Right atrium auricular region (tissue), 2 donors: Measurements from ENCODE around the gene TIGIT. TPM values are rescaled to one million over a fixed set of nuclear protein-coding genes. Genes with fewer than 3 reads are reported as not detected.

Experiments
- DNase-seq: peaks from one replicate; pipeline ENCODE4 v3.0.0-alpha.2; 2019; ENCODE audit warnings: low spot score
- H3K27ac ChIP-seq, 2 donors: fragments of 200-600 bp; sonication (generic); 1 replicate in 1 of 2; 2 replicates in 1 of 2; pipeline ENCODE4 v1.5.1; 2016 to 2019
- H3K27me3 ChIP-seq, 2 donors: fragments of 200-600 bp; sonication (generic); one replicate each; pipeline versions ENCODE4 v1.5.1 to v1.6.0; 2017 to 2019
- H3K36me3 ChIP-seq: fragments of 200-600 bp; sonication (generic); one replicate; pipeline ENCODE4 v1.5.1; 2016
- H3K4me1 ChIP-seq, 2 donors: fragments of 200-600 bp; sonication (generic); one replicate each; pipeline versions ENCODE4 v1.5.1 to v1.6.0; 2017 to 2019
- H3K4me3 ChIP-seq, 2 donors: fragments of 200-600 bp; sonication (generic); 1 replicate in 1 of 2; 2 replicates in 1 of 2; pipeline ENCODE4 v1.5.1; 2017 to 2019; ENCODE audit warnings: mild to moderate bottlenecking in 1 of 2, moderate library complexity in 1 of 2
- H3K9me3 ChIP-seq, 2 donors: fragments of 200-600 bp; sonication (generic); one replicate each; pipeline ENCODE4 v1.5.1; 2019
- total RNA-seq, 2 donors: library from RNA; depleted of rRNA; stranded (reverse); fragments of >200 nt; gene quantifications; one replicate each; pipeline ENCODE4 v1.1.0, GENCODE V29; 2016
- TF ChIP-seq, protein P1 (sequence below), 2 donors: fragments of 200-600 bp; sonication (generic); IDR thresholded peaks; one replicate each; pipeline ENCODE4 v1.5.1; 2019; ENCODE audit warnings: antibody characterized with exemption in 2 of 2

TIGIT gene
- total RNA-seq, 2 donors from 2014 or later, result 0.67 TPM; not detected in 1

DNA sequence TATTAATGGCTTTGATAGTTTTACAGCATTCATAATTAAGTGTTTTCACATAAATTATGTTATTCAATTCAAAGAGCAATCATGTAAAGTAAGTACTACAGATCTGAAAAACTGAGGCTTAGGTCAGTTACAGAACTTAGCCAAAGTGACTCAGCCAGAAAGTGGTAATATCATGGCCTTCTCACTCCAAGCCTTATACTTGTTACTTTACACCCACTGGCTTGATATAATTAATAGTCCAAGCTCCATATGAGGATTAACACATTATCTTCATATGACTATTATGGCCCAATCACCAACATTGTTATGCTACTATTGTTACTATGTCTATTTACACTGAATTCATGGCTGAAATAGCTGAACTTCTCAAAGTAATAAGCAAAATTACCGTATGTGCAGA, 50.7 kb downstream of the TIGIT start:
- Histone ChIP-seq H3K27ac (no peak overlapping the region), H3K27me3 (no peaks in the 10 kb centered on the region), H3K36me3 (peaks cover 24% of the 10 kb centered on the region), H3K4me1 (no peaks in the 10 kb centered on the region), H3K9me3 (no peaks in the 10 kb centered on the region), H3K4me3 (no peak overlapping the region)
- DNase-seq, result no peak
- TF ChIP-seq, protein P1, sequence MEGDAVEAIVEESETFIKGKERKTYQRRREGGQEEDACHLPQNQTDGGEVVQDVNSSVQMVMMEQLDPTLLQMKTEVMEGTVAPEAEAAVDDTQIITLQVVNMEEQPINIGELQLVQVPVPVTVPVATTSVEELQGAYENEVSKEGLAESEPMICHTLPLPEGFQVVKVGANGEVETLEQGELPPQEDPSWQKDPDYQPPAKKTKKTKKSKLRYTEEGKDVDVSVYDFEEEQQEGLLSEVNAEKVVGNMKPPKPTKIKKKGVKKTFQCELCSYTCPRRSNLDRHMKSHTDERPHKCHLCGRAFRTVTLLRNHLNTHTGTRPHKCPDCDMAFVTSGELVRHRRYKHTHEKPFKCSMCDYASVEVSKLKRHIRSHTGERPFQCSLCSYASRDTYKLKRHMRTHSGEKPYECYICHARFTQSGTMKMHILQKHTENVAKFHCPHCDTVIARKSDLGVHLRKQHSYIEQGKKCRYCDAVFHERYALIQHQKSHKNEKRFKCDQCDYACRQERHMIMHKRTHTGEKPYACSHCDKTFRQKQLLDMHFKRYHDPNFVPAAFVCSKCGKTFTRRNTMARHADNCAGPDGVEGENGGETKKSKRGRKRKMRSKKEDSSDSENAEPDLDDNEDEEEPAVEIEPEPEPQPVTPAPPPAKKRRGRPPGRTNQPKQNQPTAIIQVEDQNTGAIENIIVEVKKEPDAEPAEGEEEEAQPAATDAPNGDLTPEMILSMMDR (IDR thresholded peaks at IDR 0.05), result no peak

DNA sequence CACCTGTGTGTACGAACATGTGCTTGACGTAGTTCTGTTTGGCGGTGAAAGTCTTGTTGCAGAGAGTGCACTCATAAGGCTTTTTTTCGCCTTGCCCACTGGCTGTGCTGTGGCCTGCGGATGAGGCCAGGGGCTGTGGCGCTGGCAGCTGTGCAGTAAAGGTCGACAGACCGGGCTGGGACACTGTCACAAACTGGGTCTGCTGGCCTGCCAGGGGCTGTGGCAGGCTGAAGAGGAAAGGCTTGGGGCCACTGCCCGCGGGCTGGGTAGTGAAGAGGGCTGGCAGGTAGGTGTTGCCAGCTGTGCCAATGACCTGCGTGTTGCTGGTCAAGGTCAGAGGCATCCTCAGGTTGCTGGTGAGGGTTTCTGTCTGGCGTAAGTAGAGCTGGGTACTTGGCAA, 56.4 kb downstream of the TIGIT start:
- no peaks in the 10 kb centered on the region for H3K9me3 ChIP-seq
- TF ChIP-seq, protein P1 (IDR thresholded peaks at IDR 0.05), result no peak
- DNase-seq, result no peak
- no peak overlapping the region for H3K27ac ChIP-seq
- no peaks in the 10 kb centered on the region for H3K27me3 ChIP-seq
- no peaks in the 10 kb centered on the region for H3K4me1 ChIP-seq
- peaks cover 38% of the 10 kb centered on the region for H3K36me3 ChIP-seq
- H3K4me3 ChIP-seq, result no peak overlapping the region

DNA sequence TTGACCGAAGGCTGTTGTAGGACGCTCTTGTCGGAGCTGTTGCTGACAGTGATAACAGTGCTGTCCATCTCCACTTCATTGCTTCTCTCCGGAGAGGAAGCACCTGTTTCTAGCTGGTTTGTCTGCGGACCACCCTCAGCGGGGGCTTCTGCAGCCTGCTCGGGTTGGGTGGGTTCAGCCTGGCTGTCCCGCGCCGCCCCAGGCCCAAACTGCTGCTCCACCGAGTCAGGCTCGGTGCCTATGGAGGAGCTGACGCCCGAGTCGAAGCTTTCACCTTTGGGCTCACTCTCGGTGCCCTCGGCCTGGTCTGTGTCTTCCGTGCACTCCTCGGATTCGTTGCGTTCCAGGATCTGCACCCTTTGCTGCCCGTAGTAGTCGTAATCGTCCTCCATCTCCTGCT, 56.9 kb downstream of the TIGIT start:
- H3K4me1 ChIP-seq, result no peaks in the 10 kb centered on the region
- H3K27me3 ChIP-seq, result no peaks in the 10 kb centered on the region
- TF ChIP-seq, protein P1 (IDR thresholded peaks at IDR 0.05), result no peak
- peaks cover 34% of the 10 kb centered on the region for H3K36me3 ChIP-seq
- H3K9me3 ChIP-seq, result no peaks in the 10 kb centered on the region
- H3K4me3 ChIP-seq, result no peak overlapping the region
- H3K27ac ChIP-seq, result no peak overlapping the region
- no peak for DNase-seq

DNA sequence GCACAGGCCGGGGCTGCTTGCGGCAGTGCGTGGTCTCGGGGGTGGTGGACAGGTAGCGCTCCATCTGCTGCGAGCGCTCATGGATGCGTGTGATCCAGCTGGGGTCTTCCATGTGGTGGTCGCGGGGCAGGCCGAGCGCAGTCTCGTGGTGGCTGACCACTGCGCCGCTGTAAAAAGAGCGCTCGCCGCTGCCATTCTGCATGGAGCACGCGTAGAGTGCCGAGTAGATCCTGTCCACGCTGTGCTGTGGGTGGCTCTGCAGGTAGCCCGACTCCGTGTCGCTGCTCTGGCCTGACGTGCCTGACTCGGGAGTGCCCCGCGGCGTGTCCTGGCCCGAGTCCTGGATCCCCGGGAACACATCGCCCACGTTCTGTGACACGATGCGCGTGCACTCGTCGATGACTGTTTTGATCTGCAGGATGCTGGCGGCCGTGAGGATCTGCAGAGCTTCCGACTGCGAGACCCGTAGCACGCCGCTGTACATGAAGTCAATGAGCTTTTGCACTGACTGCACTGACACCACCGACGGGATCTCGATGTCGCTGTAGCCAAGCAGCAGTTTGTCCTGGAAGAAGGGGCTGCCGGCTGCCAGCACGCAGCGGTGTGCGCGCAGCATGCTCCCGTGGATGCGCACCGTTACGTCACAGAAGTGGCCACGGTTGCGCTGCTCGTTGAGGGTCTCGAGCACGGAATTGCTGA, 57.4 kb downstream of the TIGIT start:
- Histone ChIP-seq H3K4me1 (peaks cover 0 to 5% of the 10 kb centered on the region in 2 donors), H3K4me3 (no peak overlapping the region), H3K36me3 (peaks cover 33% of the 10 kb centered on the region), H3K27me3 (no peaks in the 10 kb centered on the region), H3K27ac (no peak overlapping the region), H3K9me3 (no peaks in the 10 kb centered on the region)
- no peak for DNase-seq
- TF ChIP-seq, protein P1 (IDR thresholded peaks at IDR 0.05), result no peak

DNA sequence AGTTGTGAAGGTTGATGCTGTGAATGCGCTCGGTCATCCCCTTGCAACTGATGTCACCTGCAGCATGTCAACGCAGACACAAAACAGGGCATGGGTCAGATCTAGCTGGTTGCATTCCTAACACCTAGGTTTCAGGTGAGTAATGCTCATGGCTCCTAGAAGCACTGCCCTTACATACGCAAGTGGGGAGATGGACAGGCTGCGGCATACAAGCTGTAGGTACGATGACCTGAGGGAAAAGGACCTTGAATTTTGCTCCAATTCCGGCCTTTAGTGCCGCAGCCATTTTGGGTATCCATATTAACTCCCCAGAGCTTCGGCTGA, 58.0 kb downstream of the TIGIT start:
- TF ChIP-seq, protein P1 (IDR thresholded peaks at IDR 0.05), result no peak
- H3K27ac ChIP-seq, result no peak overlapping the region
- no peaks in the 10 kb centered on the region for H3K9me3 ChIP-seq
- no peak overlapping the region for H3K4me3 ChIP-seq
- DNase-seq, result no peak
- peaks cover 0 to 7% of the 10 kb centered on the region in 2 donors for H3K4me1 ChIP-seq
- H3K36me3 ChIP-seq, result peaks cover 33% of the 10 kb centered on the region
- no peaks in the 10 kb centered on the region for H3K27me3 ChIP-seq

DNA sequence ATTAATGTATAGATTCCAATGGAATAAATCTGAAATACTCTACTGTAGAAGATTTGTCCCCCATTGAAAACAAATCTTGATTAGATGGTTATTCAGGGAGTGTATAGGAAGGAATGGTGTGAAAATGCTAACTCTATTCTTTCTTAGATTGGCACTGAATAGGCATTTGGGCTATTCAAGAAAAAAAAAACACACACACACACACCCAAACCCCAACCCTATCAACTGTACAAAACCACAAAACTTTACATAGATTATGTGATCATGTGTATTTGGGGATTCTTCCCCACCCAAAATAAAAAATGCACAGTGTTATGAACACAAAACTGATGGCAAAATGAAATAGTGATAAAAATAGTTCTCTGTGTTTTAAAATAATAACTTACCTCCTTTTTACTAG, 61.8 kb downstream of the TIGIT start:
- Histone ChIP-seq H3K4me1 (peaks cover 0 to 7% of the 10 kb centered on the region in 2 donors), H3K27me3 (no peaks in the 10 kb centered on the region), H3K27ac (no peak overlapping the region), H3K9me3 (no peaks in the 10 kb centered on the region), H3K36me3 (peaks cover 9% of the 10 kb centered on the region), H3K4me3 (no peak overlapping the region)
- TF ChIP-seq, protein P1 (IDR thresholded peaks at IDR 0.05), result no peak
- no peak for DNase-seq
